HCEC 1CT (cell line): ENCODE measurements around the gene CCDC177.

ENCODE experiments used
- DNase-seq: peaks from one replicate; pipeline ENCODE4 v3.0.0-alpha.2; 2017

CCDC177 gene

DNA sequence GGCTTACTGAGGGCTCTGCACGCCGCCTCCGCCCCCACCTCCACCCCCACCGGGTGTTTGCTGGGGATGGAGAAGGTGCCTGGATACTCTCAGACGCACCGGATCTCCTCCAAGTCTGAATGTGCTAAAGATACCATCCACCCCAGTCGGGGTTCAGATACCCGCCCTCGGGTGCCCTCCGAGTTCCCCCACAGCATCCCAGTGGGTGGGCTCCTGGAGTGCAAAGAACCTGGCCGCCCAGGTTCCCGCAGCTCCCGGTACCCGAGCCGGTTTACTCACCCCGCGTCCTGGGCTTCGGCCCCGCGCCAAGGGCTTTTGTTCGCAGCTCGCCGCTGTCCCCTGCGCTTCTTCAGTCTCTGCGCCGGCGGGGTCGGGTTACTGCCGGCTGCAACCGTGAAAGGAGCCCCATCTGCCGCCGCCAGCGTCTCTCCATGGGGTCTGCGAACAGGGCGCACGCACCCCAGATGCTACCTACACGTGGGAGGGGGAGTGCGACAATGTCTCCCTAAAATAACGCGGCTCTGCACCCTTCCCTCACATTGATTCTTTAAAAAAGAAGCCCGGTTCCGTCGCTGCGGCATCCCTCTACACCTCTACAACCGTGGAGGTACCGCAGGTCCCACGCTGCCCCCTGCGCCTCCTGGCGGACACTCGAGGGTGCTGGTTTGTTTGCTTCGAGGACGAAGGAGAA, at the start of gene CCDC177:
CCDC177 (minus strand) TSS at position 609 of the 691 bp plus-strand sequence. CDS start 1,249 bp downstream, outside the sequence.
- peak; percentile 45 for DNase-seq

DNA sequence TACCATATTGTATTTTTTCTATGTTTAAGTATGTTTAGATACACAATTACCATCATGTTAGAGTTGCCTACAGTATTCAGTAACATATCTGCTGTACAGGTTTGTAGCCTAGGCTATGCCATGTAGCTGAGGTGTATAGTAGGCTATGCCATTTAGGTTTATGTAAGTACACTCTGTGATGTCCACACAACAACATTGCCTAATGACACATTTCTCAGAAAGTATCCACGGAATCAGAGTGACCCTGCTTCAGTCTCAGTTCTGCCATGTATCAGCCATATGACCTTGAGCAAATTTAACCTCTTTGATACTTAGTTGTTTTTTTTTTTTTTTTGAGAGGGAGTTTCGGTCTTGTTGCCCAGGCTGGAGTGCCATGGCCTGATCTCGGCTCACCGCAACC, 49.5 kb upstream of the CCDC177 start:
- no peak for DNase-seq

DNA sequence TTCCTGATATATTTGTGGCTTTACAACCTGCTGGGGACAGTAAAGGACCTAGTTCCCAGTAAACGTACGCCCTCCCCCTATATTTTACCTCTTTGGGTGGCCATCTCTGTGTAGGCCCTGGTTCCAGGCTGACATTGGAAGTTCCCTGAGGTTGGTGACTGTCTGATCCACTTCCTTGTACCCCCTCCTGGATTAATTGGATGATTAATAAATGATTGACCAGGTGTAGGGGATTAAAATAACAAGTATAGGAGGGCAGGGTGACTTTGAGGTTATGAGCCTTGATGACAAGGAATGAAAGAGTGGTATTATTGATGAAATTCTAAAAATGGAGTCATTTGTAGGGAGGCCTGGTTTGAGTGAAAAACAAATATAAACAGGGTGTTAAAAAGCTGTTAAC, 46.3 kb upstream of the CCDC177 start:
- no peak for DNase-seq

DNA sequence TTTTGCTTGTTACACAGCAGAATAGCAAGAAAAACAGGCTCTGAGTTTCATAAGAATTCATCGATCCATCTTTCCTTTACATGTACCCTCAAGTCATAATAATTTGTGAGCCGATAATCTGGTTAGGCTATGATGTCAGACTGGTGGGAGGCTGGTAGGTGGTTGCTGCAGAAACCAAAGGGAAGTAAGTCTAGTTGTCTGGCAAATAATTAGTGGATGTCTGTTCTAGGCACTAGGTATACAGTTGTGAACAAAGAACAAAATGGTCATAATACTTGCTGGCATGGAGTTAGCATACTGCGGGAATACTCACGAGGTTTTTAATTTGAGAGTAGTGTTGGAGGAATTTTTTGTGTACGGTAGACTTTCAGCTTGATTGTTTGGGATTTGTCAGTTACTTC, 45.5 kb upstream of the CCDC177 start:
- DNase-seq: no peak

DNA sequence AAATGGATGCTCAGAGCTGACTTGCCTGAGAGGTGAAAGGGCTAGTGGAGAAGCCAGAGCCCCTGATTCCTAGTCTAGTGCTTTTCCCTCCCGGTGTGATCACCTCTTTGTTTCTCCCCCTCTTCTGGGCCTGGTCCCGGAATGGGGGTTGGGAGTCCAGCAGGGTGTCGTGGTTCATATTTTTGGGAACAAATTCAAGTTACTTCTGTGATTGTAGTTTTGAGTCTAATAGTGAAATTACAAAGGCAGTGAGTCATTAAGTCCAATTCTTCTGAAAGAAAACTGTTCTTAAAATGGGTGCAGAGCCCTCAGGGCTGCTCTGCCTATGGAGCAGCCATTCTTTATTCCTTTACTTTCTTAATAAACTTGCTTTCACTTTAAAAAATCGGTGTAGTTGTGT, 44.3 kb upstream of the CCDC177 start:
- peak; percentile 17 for DNase-seq

DNA sequence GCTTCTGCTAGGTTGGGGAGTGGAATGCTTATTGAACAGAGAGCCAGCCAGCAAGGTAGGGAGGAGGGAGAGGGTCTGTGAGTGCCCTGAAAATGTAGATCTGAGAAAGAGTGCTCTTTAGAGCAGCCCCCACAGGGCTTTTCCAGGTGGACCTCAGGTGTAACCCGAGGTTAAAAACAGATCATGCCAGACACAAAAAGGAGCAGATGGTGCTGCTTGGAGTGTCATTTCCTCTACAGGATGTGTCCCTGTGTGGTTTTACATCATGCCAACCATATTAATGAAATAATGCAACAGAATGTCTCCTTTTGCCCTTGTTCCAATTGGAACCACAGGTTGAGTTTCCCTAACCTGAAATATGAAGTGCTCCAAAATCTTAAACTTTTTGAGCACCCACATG, 43.1 kb upstream of the CCDC177 start:
- no peak for DNase-seq

DNA sequence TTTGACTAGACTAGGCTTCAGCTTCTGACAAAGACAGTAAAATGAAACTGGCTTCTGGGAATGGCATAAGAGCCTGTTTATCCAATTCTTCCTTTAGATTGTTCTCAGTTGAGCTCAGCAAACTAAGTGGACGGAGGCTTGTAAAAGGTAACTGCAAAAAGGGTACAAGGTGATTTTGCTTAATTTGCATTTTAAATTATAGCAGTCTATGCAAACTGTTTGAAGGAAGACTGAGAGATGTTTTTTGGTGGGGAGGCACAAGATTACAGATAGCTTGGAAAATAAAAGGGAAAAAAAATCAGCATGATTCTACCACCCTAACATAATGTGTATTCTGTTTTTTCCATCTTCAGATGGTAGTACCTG, 41.7 kb upstream of the CCDC177 start:
- DNase-seq: no peak

DNA sequence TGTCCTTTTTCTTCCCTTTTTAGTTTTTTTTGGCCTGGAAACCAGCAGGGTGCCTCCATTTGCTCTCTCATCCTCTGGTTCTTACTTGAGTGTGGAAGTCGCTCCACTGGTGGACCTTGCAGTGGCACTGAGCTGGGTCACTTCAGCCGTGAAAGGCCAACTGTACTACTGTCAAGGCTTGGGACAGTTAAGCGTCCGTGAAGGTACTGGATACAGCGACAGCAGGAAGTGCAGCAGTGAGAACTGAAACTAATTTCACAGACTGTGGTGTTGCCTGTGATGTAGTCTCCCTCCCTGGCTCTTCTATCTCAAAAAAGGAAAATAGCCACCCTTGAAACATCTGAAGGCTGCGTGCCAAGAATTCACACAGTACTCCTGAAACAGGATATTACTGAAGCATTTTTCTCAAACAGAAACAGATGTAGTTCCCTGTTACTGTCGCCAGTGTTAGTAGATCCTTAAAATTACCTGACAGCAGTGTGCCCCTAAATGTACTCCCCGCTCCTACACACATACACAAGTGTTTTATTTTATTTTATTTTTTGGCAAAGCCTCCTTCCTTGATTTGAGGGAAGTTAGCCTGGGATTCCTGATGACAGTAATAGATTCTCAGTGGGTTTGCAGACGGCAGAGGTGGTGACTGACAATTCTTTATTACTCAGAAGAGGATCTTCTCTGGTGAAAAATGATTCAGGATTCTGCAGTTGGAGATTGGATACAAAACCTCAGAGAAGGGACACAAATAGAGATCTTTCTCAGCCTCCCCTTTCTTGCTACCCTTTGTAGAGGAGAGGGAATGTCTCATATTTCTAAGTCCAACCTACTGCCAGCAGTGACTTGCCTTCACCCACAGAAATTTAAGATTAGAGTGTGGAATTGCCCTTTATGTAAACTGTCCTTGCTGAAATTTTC, 41.1 kb upstream of the CCDC177 start:
- DNase-seq: peak; percentile 51

DNA sequence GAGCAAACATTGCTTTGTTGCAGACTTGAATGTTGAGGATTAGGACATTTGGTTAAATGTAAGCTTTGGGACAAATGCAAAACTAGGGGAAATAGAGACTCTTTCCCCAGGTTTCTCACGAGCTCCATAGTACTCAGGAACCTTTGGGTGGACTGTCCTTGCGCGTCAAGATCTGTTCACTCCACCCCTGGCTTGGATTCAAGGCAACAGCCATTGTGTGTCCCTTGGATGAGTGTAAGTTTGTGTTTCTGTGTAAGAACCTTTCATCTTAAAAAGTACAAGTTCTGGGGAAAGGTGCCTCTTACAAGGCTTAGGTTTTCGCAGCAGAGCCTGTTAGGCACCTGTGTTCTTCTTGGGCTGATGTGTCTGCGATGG, 40.4 kb upstream of the CCDC177 start:
- DNase-seq: no peak

DNA sequence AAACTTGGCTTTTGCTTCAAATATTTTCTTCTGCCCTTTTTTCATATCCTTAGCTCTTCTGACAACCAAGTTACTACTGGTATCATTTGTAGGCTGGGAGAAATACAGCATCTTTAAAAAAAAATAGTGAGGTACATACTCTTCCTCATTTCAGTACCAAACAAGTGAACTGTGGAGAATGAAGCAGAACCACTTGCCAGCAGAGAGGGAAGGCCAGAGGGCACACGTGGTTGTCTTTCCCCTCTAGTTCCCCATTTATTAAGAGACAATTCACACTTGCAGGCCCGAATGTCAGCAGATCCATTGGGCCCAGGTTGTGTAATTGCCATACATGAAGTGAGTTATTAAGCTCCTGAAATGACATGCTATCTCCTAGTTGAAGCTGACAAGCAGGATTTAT, 39.9 kb upstream of the CCDC177 start:
- DNase-seq: no peak

DNA sequence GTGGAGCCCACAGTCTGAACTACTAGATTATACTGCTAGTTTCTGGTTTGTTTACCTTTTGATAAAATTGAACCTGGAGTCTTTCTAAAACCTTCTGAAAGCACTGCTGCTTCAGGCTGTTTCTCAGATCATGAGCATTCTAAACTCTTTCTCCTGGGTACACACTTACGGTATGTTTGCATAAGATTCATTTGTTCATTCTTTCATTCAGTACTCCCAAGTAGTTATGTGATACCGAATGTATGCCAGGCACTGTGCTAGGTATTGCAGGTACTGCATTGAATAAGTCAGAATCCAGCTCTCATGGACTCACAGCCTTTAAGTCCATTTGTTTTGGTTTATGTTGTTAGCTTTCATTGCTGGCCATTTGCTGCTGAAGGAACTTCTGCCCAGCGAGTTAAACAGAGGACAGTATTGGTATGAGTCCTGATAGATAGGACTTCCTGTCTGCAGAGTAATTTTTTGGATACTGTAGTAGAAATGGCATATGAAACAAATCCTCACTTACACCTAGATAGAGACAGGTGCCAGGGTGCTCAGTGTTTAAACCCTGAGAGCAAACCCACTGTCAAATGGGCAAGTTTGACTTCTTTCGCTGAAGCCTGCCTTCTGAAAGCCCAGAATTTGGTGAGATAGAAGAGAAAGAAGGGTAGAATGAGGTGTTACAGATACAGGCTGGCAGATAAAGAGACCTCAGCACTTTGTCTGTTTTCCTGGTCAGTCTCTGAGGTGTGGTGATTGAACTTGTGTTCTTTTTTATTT, 38.8 kb upstream of the CCDC177 start:
- no peak for DNase-seq

DNA sequence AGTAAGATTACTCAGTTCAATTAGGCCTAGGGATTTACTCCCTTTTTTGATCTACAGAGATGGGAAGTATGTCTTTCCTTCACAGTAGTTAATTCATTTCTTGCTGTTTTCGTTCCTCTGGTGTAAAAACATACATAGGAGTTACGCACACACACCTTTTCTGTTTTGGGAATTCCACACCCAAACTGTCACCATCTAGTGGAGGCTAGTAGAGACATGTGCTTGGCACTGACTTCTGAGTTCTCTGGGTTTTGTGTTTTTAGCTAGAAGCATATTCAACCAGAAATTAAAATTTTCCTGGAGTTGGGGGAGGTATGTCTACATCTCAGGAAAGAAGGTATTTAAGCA, 38.1 kb upstream of the CCDC177 start:
- no peak for DNase-seq

DNA sequence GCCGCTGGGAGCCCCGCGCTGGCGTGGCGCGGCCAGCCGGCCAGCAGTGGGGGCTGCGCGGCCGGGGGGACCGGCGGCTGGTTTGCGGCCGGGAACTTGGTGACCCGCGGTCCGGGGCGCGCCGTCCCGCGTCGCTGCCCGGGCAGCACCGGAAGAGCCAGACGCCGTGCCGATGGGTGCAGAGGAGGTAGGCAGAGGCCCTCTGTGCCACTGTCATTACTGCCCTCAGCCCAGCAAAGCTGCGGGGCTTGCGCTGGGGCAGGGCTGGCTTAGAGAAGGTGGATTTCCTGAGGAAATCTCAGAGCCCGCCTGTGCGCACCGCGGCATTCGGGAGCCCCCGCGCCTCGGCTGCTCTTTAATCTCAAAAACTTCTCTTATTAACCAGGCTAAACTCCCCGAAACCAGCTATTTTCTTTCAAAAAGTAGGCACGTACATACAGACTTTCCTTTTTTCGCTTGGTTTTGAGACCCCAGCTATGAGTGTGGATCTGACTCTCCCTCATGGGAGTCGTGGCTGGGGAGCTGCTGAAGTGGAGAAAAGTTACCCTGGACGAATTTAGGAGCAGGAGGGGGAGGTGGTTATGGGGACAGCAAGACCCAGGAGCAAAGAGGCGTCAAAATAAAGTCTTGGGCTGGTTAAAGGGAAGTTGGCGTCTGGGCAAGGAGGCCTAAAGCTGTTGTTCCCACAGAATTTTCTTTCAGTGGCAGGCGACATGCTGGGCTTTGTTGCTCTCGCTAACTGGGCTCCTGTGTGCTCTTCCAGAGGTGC, 37.5 kb upstream of the CCDC177 start:
- peak; percentile 19 for DNase-seq

DNA sequence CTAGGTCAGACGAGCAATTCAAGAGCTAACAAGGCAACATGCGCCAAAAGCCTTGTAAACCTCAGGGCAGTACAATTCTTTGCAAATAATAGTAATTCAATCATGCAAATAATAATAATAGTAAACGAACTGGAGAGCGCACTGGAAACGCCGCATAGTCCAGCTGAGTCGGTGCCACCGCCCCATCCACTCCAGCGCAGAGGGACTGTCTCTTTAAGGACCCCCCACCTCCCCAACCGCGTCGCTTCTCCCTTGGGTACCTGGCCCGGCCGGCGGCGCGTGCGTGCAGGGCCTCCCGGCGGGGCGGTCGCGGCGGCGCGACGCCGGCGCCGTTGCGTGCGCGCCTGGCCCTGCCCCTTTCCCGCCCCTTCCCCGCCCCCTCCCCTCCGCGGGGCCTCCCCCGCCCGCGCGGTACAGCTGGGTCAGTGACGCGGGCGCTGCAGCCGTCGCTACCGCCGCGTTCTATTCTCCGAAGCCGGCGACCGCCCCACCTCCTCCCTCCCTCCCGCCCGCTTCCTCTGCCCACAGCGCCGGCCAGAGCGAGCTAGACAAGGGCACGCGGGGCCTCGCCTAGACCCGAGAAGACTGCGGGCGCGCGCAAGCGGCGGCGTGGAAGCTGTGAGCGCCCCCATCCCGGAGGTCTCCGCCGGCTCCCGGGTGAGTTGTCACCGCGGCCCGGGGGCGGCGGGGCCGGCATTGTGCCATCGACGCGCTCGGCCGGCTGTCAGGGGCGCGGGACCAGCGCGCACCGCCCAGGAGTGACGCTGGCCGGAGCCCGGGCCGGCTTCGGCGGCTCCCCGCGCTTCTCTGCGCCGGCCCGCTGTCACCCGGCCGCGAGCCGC, 36.7 kb upstream of the CCDC177 start, which contains the start of gene SUSD6:
SUSD6 (plus strand) TSS at position 425 of the 842 bp plus-strand sequence. CDS start 46,997 bp downstream, outside the sequence.
- DNase-seq: peak; percentile 87

DNA sequence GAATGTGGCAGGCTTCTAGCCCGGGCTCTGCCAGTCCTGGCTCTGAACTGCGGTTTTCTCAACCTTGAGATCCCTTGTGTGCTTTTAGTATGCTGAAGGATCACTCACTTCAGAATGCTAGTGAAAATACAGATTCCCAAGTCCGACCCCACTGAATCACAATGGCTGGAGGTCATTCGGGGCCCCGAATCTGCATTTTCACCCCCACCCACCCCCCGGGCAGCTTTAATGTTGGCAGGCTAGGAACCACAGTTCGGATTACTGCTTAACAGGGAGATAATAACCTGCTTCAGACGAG, 36.2 kb upstream of the CCDC177 start:
- DNase-seq: peak; percentile 13

DNA sequence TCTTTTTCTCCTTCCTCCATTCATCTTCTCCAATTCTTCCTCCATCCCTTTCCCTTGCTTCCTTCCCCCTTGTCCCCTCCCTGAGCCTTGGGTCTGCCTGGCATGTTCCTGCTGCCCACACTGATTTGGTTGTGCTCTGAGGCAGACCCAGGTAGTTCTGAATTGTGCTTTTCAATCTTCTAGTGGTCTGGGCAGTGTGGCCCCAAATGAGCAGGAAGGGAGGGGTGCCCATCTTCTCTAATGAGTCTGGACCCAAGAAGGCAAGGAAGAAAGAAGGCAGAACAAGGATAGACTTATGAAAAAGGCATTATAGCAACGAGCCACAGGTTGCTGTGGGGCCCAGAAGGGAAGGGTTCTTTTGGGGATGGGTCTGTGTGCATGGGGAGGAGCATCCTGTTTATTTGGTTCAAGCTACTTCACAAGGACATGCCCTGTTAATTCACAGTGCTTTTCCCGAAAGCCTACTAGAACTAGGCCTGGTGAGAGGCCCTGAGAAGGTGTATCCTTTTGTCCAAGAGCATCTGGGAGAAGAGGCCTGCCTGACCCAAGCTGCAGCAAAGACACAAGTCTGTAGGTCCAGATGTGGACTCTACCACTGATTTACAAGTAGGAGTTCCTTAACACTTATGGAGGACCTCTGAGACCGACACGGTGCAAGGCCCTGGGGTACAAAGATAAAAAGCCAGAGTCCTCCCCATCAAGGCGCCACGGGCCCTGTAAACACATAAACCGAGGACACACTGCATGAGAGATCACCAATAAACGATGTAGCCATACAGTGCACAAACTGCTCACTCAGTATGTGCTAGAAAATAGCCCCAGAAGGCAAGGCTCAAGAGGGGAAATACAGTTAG, 35.6 kb upstream of the CCDC177 start:
- no peak for DNase-seq

DNA sequence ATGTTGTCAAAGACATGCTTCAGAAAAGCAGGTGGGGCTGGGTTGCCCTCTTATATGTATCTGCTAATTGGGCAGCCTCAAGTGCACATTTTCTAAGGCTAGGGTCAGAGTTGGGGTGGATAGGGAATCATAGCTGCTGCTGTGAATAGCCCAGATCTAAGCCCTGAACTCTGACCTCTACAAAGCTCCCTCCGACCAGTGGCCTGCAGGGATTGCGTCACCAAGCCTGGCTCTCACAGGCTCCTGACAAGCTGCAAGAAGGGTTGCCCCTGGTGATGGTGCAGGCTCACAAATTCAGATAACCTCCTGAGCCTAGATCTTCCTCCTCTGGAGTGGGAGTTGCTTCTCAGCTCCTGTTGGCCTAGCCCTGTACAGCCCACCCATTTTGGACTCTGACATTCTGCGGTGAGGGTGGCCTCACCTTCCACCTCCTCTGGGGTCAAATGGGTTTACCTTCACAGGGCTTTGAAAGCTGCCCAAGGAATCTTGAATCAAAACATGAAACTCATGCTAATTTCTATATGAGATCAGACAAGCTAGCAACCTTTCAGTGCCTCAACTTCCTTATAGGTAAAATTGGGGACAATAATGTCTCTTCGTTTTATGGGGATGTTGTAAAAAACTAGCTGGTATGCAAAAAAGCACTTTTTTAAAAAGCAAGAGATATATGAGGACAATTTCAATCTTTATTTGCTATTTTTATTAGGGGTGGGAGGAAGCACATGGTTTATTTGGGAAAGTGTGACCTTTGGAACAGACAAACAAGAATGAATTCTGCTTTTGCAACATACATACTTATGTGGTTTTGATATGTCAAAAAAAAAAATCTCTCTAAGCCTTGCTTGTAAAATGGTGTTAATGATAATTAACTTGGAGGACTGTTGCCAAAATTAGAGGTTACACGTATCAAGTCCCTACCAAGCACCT, 31.9 kb upstream of the CCDC177 start:
- DNase-seq: no peak

DNA sequence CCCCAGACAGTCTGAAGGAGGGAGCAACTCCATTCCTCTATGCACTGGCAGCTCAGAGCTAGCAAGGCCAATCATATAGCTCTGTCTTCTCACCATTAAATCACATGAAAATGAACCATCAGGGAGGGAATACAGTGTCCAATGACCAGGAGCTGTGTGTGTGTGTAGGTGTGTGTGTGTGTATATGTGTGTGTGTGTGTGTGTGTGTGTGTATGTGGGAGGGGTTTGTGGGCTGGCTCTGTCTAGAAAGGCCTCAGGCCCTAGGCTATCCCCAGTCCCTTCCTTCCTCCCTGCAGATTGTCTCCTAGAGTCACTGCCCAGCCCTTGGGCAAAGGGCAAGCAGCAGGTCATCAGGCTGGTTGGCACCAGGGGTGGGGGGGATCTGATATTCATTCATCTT, 31.1 kb upstream of the CCDC177 start:
- no peak for DNase-seq

DNA sequence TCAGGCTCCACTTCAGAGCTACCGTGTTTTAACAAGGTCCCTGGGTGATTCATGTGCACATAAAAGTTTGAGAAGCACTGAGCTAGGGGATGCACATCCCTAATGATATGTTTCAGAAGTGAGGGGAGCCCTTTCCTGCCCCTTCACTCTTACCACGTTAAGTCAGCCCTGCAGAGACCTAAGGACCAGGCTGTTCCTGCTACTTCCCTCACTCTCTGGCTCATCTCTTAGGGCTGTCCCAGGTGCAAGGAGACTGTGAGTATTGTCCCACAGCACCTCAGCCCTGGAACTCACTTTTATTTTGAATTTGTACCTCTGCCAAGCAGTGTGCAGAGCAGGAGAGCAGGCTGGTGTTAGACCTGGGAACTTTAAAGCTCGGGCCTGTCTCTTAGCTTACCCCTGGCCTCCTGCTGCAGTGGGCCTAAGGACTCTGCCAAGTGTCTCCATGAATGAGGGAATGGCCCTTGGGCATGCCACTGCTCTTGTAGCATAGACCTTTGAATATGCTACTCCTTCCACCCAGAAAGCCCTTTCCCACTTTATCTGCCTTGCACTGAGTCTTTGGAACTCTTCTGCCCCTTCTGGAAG, 25.7 kb upstream of the CCDC177 start:
- DNase-seq: no peak
